GM21717 (cell line): ENCODE results near the gene PLEKHG7.
A peak's percentile ranks its signal among the peaks of the same experiment; 100 is the strongest.
"Not testable (repeated sequence)": the region's sequence is repeated elsewhere in the genome, so short reads cannot be mapped to it uniquely, and the experiment has no call there.

Source experiments
- ATAC-seq: cut with Tn5 transposase; IDR thresholded peaks from one replicate; pipeline ENCODE4 v1.9.1; 2021; ENCODE audit warnings: mild to moderate bottlenecking, moderate library complexity; ENCODE audit not compliant: unreplicated experiment

The PLEKHG7 gene

DNA sequence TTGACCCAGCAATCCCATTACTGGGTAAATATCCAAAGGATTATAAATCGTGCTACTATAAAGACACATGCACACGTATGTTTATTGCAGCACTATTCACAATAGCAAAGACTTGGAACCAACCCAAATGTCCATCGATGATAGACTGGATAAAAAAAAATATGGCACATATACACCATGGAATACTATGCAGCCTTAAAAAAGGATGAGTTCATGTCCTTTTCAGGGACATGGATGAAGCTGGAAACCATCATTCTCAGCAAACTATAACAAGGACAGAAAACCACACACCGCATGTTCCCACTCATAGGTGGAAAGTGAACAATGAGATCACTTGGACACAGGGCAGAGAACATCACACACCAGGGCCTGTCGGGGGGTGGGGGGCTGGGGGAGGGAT lies 91.6 kb downstream of the PLEKHG7 start:
- not testable (repeated sequence) for ATAC-seq

DNA sequence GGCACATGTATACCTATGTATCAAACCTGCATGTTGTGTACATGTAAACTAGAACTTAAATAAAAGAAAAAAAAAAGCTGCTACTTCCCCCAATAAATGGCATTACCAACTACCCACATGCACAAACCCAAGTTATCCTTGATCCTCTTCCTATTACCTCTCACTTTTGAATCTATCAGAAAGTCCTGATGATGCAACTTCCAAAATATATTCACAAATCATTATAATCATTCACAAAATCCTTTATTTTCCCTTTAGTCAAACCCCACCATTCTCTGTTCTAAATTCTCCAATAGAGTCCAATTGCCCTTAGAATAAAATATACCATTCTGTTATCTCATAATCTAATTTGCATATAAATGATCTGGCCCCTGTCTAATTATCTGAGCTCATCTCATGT lies 92.0 kb downstream of the PLEKHG7 start:
- no peak for ATAC-seq

DNA sequence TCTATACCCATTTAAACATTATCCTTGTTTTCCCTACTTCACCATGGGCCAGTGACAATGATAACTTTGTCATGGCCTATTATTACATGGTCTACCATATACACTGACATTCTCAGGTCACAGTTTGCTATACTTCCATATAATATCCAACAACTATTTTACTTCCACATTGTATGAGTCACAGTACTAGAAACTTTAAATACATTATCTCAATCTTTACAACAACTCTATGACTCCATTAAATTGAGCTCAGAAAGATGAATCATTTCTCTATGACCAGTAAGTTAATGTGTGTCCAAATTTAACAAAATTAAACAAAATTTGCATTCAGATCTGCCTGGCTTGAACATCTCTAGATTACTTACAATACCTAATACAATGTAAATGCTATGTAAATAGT lies 93.9 kb downstream of the PLEKHG7 start:
- ATAC-seq: no peak

DNA sequence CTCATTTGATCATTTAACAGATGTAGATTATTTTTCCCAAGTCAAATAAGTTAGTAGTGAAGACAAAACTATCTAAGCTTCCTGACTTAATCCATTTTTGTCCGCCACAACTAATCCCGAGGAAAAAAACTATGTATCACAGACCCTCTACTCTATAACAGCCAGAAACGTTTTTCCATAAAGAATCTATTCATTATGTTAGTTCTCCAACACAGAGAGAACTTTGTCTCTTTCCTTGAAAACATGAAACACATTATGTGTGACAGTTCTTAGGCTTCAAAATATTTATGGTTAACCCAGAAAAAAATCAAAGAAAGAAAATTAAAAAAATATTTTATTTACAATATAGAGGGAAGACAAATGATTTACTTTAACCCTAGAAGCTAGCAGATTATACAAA lies 100.1 kb downstream of the PLEKHG7 start:
- ATAC-seq: no peak

DNA sequence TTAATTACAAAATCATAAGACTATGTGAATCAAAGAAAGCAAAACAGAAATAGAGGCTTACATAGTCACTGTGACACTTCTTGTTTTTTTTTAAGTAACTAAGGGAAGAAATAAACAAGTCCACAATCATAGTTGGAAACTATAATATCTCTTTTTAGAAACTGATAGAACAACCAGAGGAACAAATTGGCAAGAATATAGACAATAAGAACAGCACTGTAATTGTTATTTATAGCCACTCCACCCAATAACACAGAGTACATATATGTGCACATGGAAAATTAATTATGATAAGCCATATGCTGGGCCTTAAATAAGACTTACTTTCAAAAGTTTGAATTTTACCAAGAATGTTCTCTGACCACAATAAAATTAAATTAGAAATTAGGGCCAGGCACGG lies 101.1 kb downstream of the PLEKHG7 start:
- no peak for ATAC-seq

DNA sequence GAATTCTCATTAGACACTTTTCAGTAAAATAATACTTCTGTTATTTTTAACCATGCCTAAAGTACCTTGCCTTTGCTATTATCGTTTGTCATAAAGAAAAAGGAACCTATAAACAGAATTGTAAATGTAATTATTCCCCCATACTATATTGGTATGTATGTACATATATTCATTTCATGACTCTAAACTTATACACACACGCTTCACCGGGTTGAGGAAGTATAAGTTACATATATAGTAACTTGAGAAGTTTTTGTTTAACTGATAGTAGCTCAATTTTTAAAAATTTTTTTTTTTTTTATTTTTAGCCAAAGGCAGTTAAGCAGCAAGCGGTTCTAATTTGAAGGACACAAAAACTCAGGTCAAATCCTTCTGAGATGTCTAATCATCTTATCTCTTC lies 107.6 kb downstream of the PLEKHG7 start:
- peak; percentile 61 for ATAC-seq

DNA sequence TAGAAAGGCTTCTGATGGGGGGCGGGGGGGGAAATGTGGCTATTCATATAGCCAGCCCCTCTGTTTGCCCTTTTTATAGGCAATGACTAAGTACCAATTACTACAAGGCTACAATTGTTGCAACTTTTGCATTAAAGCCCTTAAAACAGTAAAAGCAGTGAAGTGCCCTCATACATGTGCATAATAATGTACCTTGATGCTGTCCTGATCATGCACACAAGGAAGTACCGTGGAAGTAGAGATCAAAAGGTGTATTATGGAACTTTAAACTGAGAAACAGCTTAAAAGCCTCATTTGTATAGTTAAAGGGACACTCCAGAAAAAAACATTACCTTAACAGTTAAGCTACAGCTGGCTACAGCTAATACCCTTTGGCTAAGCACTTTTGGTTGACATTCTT lies 111.8 kb downstream of the PLEKHG7 start:
- ATAC-seq: no peak

DNA sequence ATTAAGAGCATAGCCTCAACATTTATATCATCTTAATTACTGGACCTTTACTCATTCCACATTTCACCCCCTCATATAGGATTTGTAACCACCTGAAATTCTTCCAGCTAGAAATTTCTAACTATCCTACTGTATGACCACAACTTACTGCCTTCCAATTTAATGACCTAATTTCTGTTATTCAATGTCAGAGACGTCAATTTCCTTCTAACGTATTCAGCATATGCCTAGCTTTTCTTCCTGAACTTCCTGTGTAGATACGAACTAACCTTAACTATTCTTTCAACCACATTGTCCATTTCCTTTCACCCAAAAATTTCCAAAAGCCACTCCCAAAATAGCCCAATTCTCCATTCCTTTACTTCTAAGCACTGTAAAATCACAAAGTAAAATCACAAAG lies 118.4 kb downstream of the PLEKHG7 start:
- no peak for ATAC-seq
